Mesothelial cell of epicardium (in vitro differentiated cells): ENCODE measurements around the gene STKLD1. TPM values are rescaled to one million over a fixed set of nuclear protein-coding genes. Genes with fewer than 3 reads are reported as not detected.

Source experiments
- DNase-seq, 2 experiments: peaks; one replicate each; pipeline ENCODE4 v3.0.0; 2021; ENCODE audit warnings: low spot score in 2 of 2; ENCODE audit not compliant: unreplicated experiment in 2 of 2
- H3K27ac Mint-ChIP-seq: 2 replicates; pipeline ENCODE4 v1.8.0; 2021; ENCODE audit warnings: mixed read lengths
- H3K27me3 Mint-ChIP-seq: 2 replicates; pipeline ENCODE4 v1.8.0; 2021; ENCODE audit warnings: low read depth, mixed read lengths
- H3K36me3 Mint-ChIP-seq: 2 replicates; pipeline ENCODE4 v1.8.0; 2021; ENCODE audit warnings: mixed read lengths
- H3K4me1 Mint-ChIP-seq: 2 replicates; pipeline ENCODE4 v1.8.0; 2021; ENCODE audit warnings: mixed read lengths
- H3K4me3 Mint-ChIP-seq: 2 replicates; pipeline ENCODE4 v1.8.0; 2021; ENCODE audit warnings: mild to moderate bottlenecking, moderate library complexity, mixed read lengths
- H3K9me3 Mint-ChIP-seq: 2 replicates; pipeline ENCODE4 v1.8.0; 2021; ENCODE audit warnings: mixed read lengths
- CTCF ChIP-seq: fragments of 200-600 bp; sonication (generic); IDR thresholded peaks from one replicate; pipeline ENCODE4 v1.5.0; 2021; ENCODE audit warnings: antibody characterized with exemption; ENCODE audit not compliant: unreplicated experiment
- total RNA-seq: library from RNA; stranded (reverse); gene quantifications from 3 replicates; pipeline ENCODE4 v1.2.1, GENCODE V29; 2021

The STKLD1 gene
- total RNA-seq, 1 donor from 2014 or later, result 6.7 TPM

- no peaks in the 10 kb centered on the region for H3K36me3 Mint-ChIP-seq
- no peaks in the 10 kb centered on the region for H3K9me3 Mint-ChIP-seq
- no peaks in the 10 kb centered on the region for H3K4me1 Mint-ChIP-seq
- H3K4me3 Mint-ChIP-seq, result no peak overlapping the region
- no peak overlapping the region for H3K27ac Mint-ChIP-seq
- H3K27me3 Mint-ChIP-seq, result no peaks in the 10 kb centered on the region
- no peak for DNase-seq
- no peak for TF ChIP-seq CTCF
These were observed 6.5 kb downstream of the STKLD1 start for GRCh38 chr9:133382507-133383141.

- DNase-seq, result no peak
- Mint-ChIP-seq H3K9me3 (no peaks in the 10 kb centered on the region), H3K36me3 (no peaks in the 10 kb centered on the region), H3K27me3 (no peaks in the 10 kb centered on the region), H3K4me1 (no peaks in the 10 kb centered on the region), H3K4me3 (no peak overlapping the region), H3K27ac (no peak overlapping the region)
- no peak for TF ChIP-seq CTCF
These were observed 7.3 kb downstream of the STKLD1 start for GRCh38 chr9:133383438-133383837.

GRCh38 chr9:133384736-133385321, 8.7 kb downstream of the STKLD1 start:
- DNase-seq, result no peak
- Mint-ChIP-seq H3K4me3 (no peak overlapping the region), H3K27me3 (peaks cover 2% of the 10 kb centered on the region), H3K4me1 (no peaks in the 10 kb centered on the region), H3K27ac (no peak overlapping the region), H3K36me3 (no peaks in the 10 kb centered on the region), H3K9me3 (no peaks in the 10 kb centered on the region)
- no peak for TF ChIP-seq CTCF

GRCh38 chr9:133385452-133385851, 9.3 kb downstream of the STKLD1 start:
- no peak for TF ChIP-seq CTCF
- peaks cover 3% of the 10 kb centered on the region for H3K27me3 Mint-ChIP-seq
- no peak for DNase-seq
- no peak overlapping the region for H3K27ac Mint-ChIP-seq
- no peak overlapping the region for H3K4me3 Mint-ChIP-seq
- no peaks in the 10 kb centered on the region for H3K4me1 Mint-ChIP-seq
- H3K36me3 Mint-ChIP-seq, result no peaks in the 10 kb centered on the region
- no peaks in the 10 kb centered on the region for H3K9me3 Mint-ChIP-seq

- Mint-ChIP-seq H3K27me3 (peaks cover 5% of the 10 kb centered on the region), H3K27ac (no peak overlapping the region), H3K9me3 (no peaks in the 10 kb centered on the region), H3K4me3 (no peak overlapping the region), H3K36me3 (no peaks in the 10 kb centered on the region), H3K4me1 (no peaks in the 10 kb centered on the region)
- DNase-seq, result no peak
- no peak for TF ChIP-seq CTCF
These were observed 10.2 kb downstream of the STKLD1 start for GRCh38 chr9:133386338-133386737.
